Right lung (tissue), 5 donors: ENCODE data around the gene ENDOG. TPM values are rescaled to one million over a fixed set of nuclear protein-coding genes. Genes with fewer than 3 reads are reported as not detected.
"Not testable (repeated sequence)": the region's sequence is repeated elsewhere in the genome, so short reads cannot be mapped to it uniquely, and the experiment has no call there.

Experiments
- DNase-seq, 2 donors: peaks; one replicate each; pipeline ENCODE4 v3.0.0-alpha.2; 2013
- polyA plus RNA-seq, 5 donors: library from polyadenylated mRNA; unstranded; fragments of 120-200 nt; gene quantifications; one replicate each; pipeline versions ENCODE4 v1.2.1 to v1.2.3, GENCODE V29; 2013; ENCODE audit warnings: inconsistent platforms in 1 of 5, low replicate concordance in 1 of 5; ENCODE audit not compliant: insufficient read length in 5 of 5, insufficient read depth in 1 of 5

ENDOG gene
- polyA plus RNA-seq, 5 donors, result 2.7 to 12.8 (median 4.9) TPM

DNA sequence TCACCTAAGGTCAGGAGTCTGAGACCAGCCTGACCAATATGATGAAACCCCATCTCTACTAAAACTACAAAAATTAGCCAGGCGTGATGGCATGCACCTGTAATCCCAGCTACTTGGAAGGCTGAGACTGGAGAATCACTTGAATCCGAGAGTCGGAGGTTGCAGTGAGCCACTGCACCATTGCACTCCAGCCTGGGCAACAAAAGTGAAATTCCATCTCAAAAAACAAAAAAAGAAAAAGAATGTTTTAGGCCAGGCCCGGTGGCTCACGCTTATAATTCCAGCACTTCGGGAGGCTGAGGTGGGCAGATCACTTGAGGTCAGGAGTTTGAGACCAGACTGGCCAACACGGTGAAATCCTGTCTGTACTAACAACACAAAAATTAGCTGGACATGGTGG, 40.2 kb downstream of the ENDOG start:
- DNase-seq, result not testable (repeated sequence)

DNA sequence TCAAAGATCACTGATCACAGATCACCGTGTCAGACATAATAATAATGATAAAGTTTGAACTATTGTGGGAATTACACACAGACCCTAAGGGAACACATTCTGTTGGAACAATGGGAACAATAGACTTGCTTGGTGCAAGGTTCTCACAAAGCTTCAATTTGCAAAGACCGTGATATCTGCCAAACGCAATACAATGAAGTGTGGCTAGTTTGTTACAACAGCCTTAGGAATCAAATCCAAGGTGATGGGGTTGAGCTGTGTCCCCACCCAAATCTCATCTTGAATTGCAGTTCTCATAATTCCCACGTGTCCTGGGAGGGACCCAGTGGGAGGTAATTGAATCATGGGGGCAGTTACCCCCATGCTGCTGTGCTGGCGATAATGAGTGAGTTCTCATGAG, 42.6 kb downstream of the ENDOG start:
- DNase-seq, result no peak

DNA sequence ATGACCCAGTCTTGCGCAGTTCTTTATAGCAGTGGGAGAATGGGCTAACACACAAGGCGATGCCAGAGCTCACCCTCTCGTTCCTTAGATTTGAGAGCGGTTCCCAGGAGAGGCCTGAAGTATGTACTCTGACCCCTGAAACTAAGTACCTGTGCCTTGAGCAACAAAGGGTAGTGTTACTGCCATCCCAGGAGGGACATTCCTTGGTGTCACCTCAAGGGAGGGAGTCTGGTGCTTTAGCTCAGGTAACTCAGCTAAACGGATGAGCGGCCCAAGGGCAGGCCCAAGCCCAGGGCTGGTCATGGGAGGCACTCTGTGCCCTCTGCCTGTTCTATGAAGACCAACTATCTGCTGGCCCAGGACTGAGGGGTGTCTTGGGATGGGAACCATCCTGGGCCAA, 43.2 kb downstream of the ENDOG start:
- no peak for DNase-seq

DNA sequence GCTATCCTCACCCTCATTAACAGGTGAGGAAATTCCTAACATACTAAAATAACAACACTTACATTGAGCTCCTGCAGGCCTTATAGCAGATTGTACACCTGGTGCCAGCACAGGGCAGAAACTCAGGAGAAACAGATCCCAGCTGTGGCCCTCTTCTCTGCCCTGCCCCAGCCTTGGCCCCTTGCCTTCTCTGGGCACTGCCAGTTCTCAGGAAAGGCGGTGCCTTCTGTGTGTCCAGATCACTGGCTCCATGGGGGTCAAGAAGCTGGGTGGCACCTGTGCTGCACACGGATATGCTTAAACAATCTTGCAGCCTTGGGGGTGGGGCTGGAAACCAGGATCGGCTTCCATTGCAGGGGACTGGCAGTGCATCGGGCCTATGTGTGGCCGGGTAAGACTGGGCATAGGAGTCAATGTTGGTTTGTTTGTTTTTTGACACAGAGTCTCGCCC, 44.1 kb downstream of the ENDOG start:
- DNase-seq, result no peak

DNA sequence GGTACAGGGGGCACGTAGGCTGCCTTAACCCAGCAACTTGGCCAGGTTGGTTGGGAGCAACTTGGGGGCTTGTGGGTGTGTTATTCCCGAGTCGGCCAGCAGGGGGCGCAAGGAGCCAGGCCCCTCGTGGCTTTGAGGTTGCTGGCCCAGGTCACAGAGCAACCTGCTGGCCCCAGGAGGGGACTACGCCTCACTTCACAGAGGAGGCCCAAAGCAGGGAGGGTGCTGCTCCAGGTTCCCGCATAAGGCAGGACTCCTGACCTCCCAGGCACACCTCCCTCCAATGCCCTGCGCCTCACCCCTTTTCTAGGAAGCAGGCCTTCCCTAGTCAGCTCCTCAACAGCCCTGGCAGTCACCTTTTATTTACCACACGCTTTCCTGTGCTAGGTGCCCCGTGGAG, 45.3 kb downstream of the ENDOG start:
- DNase-seq, result peak in 1 of 2 donors; percentile 33

DNA sequence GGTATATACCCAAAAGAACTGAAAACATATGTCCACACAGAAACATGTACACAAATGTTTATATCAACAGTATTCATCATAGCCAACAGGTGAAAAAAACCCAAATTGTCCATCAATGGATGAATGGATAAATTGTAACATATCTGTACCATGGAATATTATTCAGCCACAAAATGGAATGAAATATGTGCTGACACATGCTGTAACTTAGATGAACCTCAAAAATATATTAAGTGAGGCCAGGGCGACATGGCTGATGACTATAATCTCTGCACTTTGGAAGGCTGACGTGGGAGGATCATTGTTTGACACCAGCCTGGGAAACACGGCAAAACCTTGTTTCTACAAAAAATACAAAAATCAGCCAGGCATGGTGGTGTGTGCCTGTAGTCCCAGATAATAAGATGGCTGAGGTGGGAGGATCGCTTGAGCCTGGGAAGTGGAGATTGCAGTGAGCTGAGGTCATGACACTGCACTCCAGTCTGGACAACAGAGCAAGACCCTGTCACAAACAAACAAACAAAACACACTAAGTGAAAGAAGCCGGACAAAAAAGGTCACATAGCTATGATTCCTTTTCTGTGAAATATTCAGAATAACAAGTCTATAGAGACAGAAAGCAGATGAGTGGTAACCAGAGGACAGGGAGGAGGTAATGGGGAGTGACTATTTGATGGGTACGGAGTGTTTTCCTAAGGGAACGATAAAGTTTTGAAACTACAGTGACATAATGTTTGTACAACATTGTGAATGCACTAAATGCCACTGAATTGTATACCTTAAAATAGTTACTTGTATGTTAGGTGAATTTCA, 52.0 kb downstream of the ENDOG start:
- DNase-seq, result no peak

DNA sequence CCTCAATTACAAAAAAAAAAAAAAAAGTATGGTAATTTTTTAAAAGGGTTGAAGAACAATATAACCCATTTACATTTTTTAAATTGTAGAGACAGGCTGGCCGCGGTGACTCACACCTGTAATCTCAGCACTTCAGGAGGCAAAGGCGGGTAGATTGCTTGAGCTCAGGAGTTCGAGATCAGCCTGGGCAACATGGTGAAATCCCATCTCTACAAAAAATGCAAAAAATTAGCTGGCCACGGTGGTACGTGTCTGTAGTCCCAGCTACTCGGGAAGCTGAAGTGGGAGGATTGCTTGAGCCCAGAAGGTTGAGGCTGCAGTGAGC, 52.6 kb downstream of the ENDOG start:
- DNase-seq, result not testable (repeated sequence)

Other genes with a start within 250 kb of the ENDOG start
- gene DYNC2I2, start 161.7 kb upstream of the ENDOG start, polyA plus RNA-seq, result 10 to 100 TPM; 38.7 to 66.0 (median 46.9) TPM
- gene SET, start 129.3 kb upstream of the ENDOG start, polyA plus RNA-seq, result 100 to 1,000 TPM; 498 to 635 (median 599) TPM
- 10 to 100 TPM; 11.6 to 13.8 (median 12.8) TPM for gene PKN3, start 116.0 kb upstream of the ENDOG start, polyA plus RNA-seq
- 10 to 100 TPM in 2 of 5 donors, 1 to 10 TPM in 3; 8.3 to 14.6 (median 9.6) TPM for gene ZDHHC12, start 94.4 kb upstream of the ENDOG start, polyA plus RNA-seq
- 10 to 100 TPM; 20.4 to 32.3 (median 28.7) TPM for gene ZER1, start 46.6 kb upstream of the ENDOG start, polyA plus RNA-seq
- gene TBC1D13, start 31.2 kb upstream of the ENDOG start, polyA plus RNA-seq, result 10 to 100 TPM; 20.5 to 30.0 (median 26.3) TPM
- gene SPOUT1, start 11.3 kb downstream of the ENDOG start, polyA plus RNA-seq, result 10 to 100 TPM; 23.3 to 48.0 (median 33.9) TPM
- gene KYAT1, start 63.5 kb downstream of the ENDOG start, polyA plus RNA-seq, result 10 to 100 TPM in 1 of 5 donors, 1 to 10 TPM in 4; 6.6 to 10.1 (median 7.9) TPM
- gene LRRC8A, start 63.6 kb downstream of the ENDOG start, polyA plus RNA-seq, result 10 to 100 TPM; 23.2 to 30.0 (median 26.5) TPM
- 10 to 100 TPM; 33.0 to 48.7 (median 41.8) TPM for gene PHYHD1, start 102.5 kb downstream of the ENDOG start, polyA plus RNA-seq
- gene DOLK, start 129.1 kb downstream of the ENDOG start, polyA plus RNA-seq, result 10 to 100 TPM in 3 of 5 donors, 1 to 10 TPM in 2; 8.8 to 13.4 (median 10.9) TPM
- gene NUP188, start 129.2 kb downstream of the ENDOG start, polyA plus RNA-seq, result 10 to 100 TPM; 48.7 to 66.7 (median 51.0) TPM
- 10 to 100 TPM; 54.2 to 83.2 (median 67.8) TPM for gene SH3GLB2, start 209.8 kb downstream of the ENDOG start, polyA plus RNA-seq
- 10 to 100 TPM; 11.7 to 22.0 (median 18.9) TPM for gene MIGA2, start 218.1 kb downstream of the ENDOG start, polyA plus RNA-seq